ENCODE data around the gene ZNF445. TPM values are rescaled to one million over a fixed set of nuclear protein-coding genes. Genes with fewer than 3 reads are reported as not detected.

Gene ZNF445
- total RNA-seq, 2 donors from 2014 or later: 4.9 to 7.8 TPM

DNA sequence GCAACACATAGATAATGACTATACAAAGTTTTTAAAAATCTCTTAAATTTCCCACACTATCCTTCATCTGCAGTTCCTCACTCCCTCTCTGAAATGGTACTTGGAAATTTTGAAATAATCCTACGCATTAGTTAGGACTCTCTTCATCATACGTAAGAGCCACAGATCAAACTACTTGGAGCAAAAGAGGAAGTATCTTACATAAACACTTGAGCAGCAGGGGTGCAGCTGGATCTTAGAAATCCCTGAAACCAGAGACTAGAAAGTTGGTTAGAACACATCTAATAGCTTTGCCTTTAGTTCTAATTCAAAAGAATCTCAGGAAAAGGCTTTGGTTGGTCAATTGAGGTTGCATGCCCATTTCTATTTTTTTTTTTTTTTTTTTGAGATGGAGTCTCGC, 38.8 kb upstream of the ZNF445 start:
- 68 to 90% methylated on average over 3 of the region's 3 CpGs for WGBS, 2 donors
- no peak for ATAC-seq
- Histone ChIP-seq H3K27me3 (no peaks in the 10 kb centered on the region), H3K27ac (no peak overlapping the region), H3K9me3 (no peaks in the 10 kb centered on the region), H3K36me3 (replicated peaks in 1 of 2; ENCODE audit: insufficient read depth in 1 of 2, low read depth in 2 of 2) (no peaks in the 10 kb centered on the region), H3K4me3 (no peak overlapping the region), H3K4me1 (peaks cover 5% of the 10 kb centered on the region)
- intact Hi-C loops (cut with DNase I): no loop called here
- no peak for DNase-seq
- TF ChIP-seq, protein P1, sequence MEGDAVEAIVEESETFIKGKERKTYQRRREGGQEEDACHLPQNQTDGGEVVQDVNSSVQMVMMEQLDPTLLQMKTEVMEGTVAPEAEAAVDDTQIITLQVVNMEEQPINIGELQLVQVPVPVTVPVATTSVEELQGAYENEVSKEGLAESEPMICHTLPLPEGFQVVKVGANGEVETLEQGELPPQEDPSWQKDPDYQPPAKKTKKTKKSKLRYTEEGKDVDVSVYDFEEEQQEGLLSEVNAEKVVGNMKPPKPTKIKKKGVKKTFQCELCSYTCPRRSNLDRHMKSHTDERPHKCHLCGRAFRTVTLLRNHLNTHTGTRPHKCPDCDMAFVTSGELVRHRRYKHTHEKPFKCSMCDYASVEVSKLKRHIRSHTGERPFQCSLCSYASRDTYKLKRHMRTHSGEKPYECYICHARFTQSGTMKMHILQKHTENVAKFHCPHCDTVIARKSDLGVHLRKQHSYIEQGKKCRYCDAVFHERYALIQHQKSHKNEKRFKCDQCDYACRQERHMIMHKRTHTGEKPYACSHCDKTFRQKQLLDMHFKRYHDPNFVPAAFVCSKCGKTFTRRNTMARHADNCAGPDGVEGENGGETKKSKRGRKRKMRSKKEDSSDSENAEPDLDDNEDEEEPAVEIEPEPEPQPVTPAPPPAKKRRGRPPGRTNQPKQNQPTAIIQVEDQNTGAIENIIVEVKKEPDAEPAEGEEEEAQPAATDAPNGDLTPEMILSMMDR (IDR thresholded peaks at IDR 0.05): no peak
- TF ChIP-seq POLR2A (IDR thresholded peaks at IDR 0.05): no peak

DNA sequence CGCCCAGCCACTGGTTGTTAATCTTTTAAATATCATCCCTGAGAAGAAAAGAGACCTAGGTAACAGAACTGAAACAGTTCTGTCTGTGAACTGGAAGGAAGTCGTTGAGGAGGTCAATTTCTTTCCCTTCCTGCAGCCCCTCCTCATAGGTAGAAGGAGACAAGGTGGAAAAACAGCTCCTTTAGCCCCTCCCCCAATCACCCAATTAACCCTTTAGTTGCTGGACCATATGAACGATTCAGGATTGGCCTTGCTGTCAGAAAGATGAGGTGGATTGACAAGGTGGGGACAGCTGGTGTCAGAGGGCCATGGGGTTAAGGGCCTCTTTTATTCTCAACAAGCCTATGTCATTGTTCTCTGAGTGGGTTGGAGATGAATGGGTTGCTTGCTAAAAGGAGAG, 36.0 kb upstream of the ZNF445 start:
- Histone ChIP-seq H3K27ac (no peak overlapping the region), H3K4me1 (peaks cover 21% of the 10 kb centered on the region), H3K4me3 (no peak overlapping the region), H3K36me3 (replicated peaks in 1 of 2; ENCODE audit: insufficient read depth in 1 of 2, low read depth in 2 of 2) (no peaks in the 10 kb centered on the region), H3K27me3 (no peaks in the 10 kb centered on the region), H3K9me3 (no peaks in the 10 kb centered on the region)
- 40 to 50% methylated on average over 3 of the region's 3 CpGs for WGBS, 2 donors
- intact Hi-C loops (cut with DNase I): no loop called here
- no peak for ATAC-seq
- no peak for TF ChIP-seq POLR2A (IDR thresholded peaks at IDR 0.05)
- TF ChIP-seq, protein P1 (IDR thresholded peaks at IDR 0.05): no peak
- DNase-seq: no peak

- Histone ChIP-seq H3K4me3 (peak overlapping the region in 1 of 2 donors; percentile 67), H3K27me3 (no peaks in the 10 kb centered on the region), H3K27ac (peak overlapping the region; percentile 48 to 92 (median 74)), H3K4me1 (peaks cover 30% of the 10 kb centered on the region), H3K36me3 (replicated peaks in 1 of 2; ENCODE audit: insufficient read depth in 1 of 2, low read depth in 2 of 2) (no peaks in the 10 kb centered on the region), H3K9me3 (no peaks in the 10 kb centered on the region)
- DNase-seq: no peak
- 28 to 48% methylated on average over 4 of the region's 4 CpGs for WGBS, 2 donors
- intact Hi-C loops (cut with DNase I): no loop called here
- TF ChIP-seq, protein P1 (IDR thresholded peaks at IDR 0.05): no peak
- TF ChIP-seq POLR2A (IDR thresholded peaks at IDR 0.05): no peak
- no peak for ATAC-seq
These were observed 33.7 kb upstream of the ZNF445 start for GRCh38 chr3:44511238-44511566.

DNA sequence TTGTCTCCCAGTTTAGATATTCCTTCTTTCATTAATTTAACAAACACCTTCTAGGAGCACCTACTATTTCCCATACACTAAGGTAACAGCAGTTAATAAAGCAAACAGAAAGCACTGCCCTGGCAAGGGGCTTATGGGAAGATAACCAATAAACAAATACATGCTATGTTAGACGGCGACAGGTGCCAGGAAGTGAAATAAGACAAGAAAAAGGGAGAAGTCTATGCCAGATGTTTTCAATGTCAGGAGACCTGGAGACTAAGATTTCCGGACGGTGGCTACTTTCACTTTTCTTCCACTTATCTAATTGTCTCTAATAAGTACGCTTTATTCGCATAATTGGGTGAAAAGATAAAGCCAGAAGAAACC, 32.5 kb upstream of the ZNF445 start:
- intact Hi-C loops (cut with DNase I): no loop called here
- no peaks in the 10 kb centered on the region for H3K36me3 ChIP-seq (replicated peaks in 1 of 2; ENCODE audit: insufficient read depth in 1 of 2, low read depth in 2 of 2)
- WGBS, 2 donors: 0% methylated on average over 6 of the region's 6 CpGs
- H3K9me3 ChIP-seq: no peaks in the 10 kb centered on the region
- ATAC-seq: peak; percentile 9
- H3K4me1 ChIP-seq: peaks cover 30% of the 10 kb centered on the region
- no peaks in the 10 kb centered on the region for H3K27me3 ChIP-seq
- peak overlapping the region; percentile 67 to 71 for H3K4me3 ChIP-seq
- peak; percentile 14 to 46 (median 30) for DNase-seq
- no peak for TF ChIP-seq POLR2A (IDR thresholded peaks at IDR 0.05)
- TF ChIP-seq, protein P1 (IDR thresholded peaks at IDR 0.05): no peak
- H3K27ac ChIP-seq: peak overlapping the region; percentile 72 to 92 (median 88)

DNA sequence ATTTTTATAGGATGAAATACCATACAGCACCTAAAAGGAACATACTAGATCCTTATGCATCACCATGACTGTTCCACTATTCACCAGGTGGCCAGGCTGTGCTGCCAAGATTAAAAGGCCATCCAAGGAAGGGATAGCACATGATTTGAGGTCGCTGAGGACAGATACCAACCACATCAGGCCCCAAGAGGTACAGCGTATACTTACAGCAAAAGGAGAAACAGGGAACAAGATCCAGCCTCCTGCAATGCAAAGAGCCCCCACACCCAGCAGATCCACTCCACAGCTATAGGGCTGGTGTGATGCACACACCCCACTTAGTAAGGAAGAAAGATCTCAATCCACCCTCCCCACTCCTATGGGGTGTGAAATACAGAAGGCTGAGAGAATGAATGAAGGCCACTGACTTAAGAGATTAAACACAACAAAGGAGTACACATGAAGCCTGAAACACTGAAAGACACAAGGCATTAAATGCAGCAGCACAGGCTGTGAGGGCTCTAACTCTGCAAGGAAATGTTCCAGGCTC, 32.0 kb upstream of the ZNF445 start:
- peak overlapping the region in 1 of 2 donors; percentile 67 for H3K4me3 ChIP-seq
- intact Hi-C loops (cut with DNase I): no loop called here
- ATAC-seq: no peak
- H3K27me3 ChIP-seq: no peaks in the 10 kb centered on the region
- no peaks in the 10 kb centered on the region for H3K36me3 ChIP-seq (replicated peaks in 1 of 2; ENCODE audit: insufficient read depth in 1 of 2, low read depth in 2 of 2)
- peaks cover 30% of the 10 kb centered on the region for H3K4me1 ChIP-seq
- no peaks in the 10 kb centered on the region for H3K9me3 ChIP-seq
- H3K27ac ChIP-seq: peak overlapping the region in 3 of 4 donors; percentile 84 to 92 (median 92)
- DNase-seq: no peak
- TF ChIP-seq, protein P1 (IDR thresholded peaks at IDR 0.05): no peak
- no peak for TF ChIP-seq POLR2A (IDR thresholded peaks at IDR 0.05)
- 41 to 55% methylated on average over 2 of the region's 2 CpGs for WGBS, 2 donors

All from body of pancreas (tissue), 4 donors.